LNCaP clone FGC (cell line): ENCODE data around the gene TUBGCP4.

Experiments
- DNase-seq: peaks from one replicate; pipeline ENCODE4 v3.0.0-alpha.2; 2011; ENCODE audit warnings: low read depth
- H3K4me3 ChIP-seq: 2 replicates; pipeline ENCODE4 v1.5.1; 2011; ENCODE audit warnings: mild to moderate bottlenecking, low read depth, low read length, control low read depth
- CTCF ChIP-seq: IDR thresholded peaks from 2 replicates; pipeline ENCODE4 v1.5.1; 2012; ENCODE audit warnings: mild to moderate bottlenecking; ENCODE audit not compliant: control insufficient read depth, insufficient read depth; ENCODE audit errors: extremely low read depth

Gene TUBGCP4

DNA sequence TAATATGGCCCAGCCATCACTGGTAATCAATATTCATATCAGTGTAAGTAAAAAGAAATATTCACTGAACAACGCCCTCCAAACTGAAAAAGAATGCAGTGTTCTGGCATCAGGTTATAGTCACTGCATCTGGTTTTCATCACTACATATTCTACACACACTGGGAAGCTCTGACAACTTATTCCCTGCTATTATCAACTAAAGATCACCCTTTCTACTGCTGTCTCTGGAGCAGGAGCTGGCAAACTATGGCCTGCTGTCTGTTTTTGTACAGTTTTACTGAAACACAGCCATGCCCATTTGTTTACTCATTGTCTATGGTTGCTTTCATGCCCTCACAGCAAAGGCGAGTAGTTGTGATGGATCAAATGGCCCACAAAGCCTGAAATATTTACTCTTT is 35.3 kb downstream of the TUBGCP4 start:
- no peak overlapping the region for H3K4me3 ChIP-seq
- DNase-seq: no peak
- no peak for TF ChIP-seq CTCF

DNA sequence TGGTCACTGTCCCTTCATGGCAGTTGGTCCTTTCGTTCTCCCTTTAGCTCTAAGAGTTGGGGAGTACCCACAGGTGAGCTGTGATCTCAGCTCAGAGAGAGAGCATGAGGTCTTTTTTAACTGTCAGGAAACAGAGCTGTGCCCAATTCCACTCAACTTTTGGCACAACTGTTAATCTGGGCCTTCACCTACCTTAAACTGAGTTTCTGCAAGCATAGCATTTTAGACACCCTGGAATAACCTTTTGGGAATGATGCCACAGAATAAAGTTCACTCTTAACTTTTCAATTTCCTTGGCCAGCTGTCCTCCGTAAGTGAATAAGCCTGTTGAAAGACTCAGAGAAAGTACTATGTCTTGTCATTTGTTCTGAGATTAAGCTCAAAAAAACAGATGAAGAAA is 35.9 kb downstream of the TUBGCP4 start:
- no peak for TF ChIP-seq CTCF
- no peak for DNase-seq
- no peak overlapping the region for H3K4me3 ChIP-seq

- no peak for DNase-seq
- H3K4me3 ChIP-seq: no peak overlapping the region
Observed at GRCh38 chr15:43408789-43409188, 37.9 kb downstream of the TUBGCP4 start.

GRCh38 chr15:43410572-43411214 is 39.8 kb downstream of the TUBGCP4 start:
- TF ChIP-seq CTCF: no peak
- no peak for DNase-seq
- H3K4me3 ChIP-seq: no peak overlapping the region

More at GRCh38 chr15:43408789-43409188, 37.9 kb downstream of the TUBGCP4 start:
- TF ChIP-seq CTCF: no peak

DNA sequence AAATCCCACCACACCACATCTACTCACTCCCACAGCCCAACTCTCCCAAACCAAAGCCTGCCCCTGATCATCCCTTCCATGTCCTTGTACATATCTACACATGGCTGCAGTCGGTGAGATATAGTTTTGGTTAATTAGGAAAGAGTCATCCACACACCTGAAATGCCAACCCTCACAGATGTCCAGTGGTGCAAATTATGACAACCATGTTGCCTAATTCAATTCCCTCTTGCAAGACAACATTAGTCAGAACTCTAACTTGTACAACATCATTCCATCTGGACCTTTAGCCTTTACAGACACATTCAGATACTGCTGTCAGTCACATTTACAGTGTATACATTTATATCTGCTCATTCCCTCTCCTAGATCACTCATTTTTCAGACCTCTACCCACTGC is 41.2 kb downstream of the TUBGCP4 start:
- DNase-seq: no peak
- H3K4me3 ChIP-seq: no peak overlapping the region
- no peak for TF ChIP-seq CTCF

DNA sequence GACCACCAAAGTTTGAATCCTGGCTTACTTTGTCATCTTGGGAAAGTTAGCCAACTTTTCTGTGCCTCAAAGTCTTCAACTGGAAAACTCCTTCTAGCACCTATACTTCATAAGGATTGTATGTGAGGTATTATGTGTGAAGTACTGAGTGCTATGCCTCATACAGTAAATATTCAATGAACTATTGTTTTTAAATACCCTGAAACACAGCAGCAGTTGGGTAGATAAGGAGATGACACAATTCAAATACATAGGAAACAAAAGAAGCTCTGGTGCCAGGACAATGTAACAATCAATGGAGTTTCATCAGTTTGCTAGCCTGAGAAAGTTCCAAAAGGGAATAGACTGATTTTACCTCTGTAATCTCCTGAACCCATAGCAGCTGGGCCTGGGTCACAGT is 43.3 kb downstream of the TUBGCP4 start:
- no peak for TF ChIP-seq CTCF
- DNase-seq: no peak
- H3K4me3 ChIP-seq: no peak overlapping the region

DNA sequence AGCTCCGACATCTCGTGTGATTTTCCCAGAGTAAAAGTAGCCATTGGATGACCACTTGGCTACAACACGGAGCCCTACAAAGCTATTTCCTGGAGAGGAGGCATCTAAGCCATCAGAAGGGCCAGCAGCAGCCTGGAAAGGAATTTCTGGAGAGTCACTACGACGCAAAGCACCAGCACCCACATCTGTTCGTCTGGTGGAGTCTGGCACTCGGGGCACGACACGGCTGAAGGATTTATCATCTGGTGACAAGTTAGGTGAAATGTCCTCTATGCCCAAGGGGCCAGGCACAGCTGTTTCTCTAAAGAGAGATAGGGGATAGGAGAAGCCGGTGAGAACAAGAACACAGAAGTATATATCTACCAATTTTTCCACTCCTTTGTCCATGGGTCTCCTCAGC is 49.5 kb downstream of the TUBGCP4 start:
- DNase-seq: no peak
- no peak for TF ChIP-seq CTCF
- H3K4me3 ChIP-seq: no peak overlapping the region
